Testis (tissue), 3 donors: ENCODE data around the gene CYP2S1. TPM values are rescaled to one million over a fixed set of nuclear protein-coding genes. Genes with fewer than 3 reads are reported as not detected.
"Not testable (repeated sequence)": the region's sequence is repeated elsewhere in the genome, so short reads cannot be mapped to it uniquely, and the experiment has no call there.

Experiments used
- DNase-seq: peaks from one replicate; pipeline ENCODE4 v3.0.0-alpha.2; 2019
- H3K27ac ChIP-seq, 2 donors: fragments of 200-600 bp; sonication (generic); one replicate each; pipeline ENCODE4 v1.5.1; 2019
- H3K27me3 ChIP-seq: fragments of 200-600 bp; sonication (generic); one replicate; pipeline ENCODE4 v1.5.1; 2019
- H3K36me3 ChIP-seq: fragments of 200-600 bp; sonication (generic); one replicate; pipeline ENCODE4 v1.5.1; 2017; ENCODE audit warnings: low read depth; ENCODE audit errors: missing control alignments
- H3K4me1 ChIP-seq: fragments of 200-600 bp; sonication (generic); one replicate; pipeline ENCODE4 v1.5.1; 2019
- H3K4me3 ChIP-seq, 2 donors: fragments of 200-600 bp; sonication (generic); one replicate each; pipeline ENCODE4 v1.5.1; 2017 to 2019
- H3K9me3 ChIP-seq: fragments of 200-600 bp; sonication (generic); one replicate; pipeline ENCODE4 v1.5.1; 2017
- POLR2A ChIP-seq: fragments of 450-650 bp; IDR thresholded peaks from one replicate; pipeline ENCODE4 v1.6.1; 2017; ENCODE audit warnings: antibody characterized with exemption, mild to moderate bottlenecking, moderate library complexity
- WGBS, 2 donors: methylation state at CpG; one replicate each; pipeline ENCODE4 v1.1.5; 2018; 5-methylcytosine and 5-hydroxymethylcytosine counted together
- intact Hi-C: fragments of 100-400 bp; cut with DNase I; formaldehyde crosslinking; loops from one replicate; pipeline ENCODE4 v1.15.1; 2023; ENCODE audit warnings: low total_unique reads
- polyA plus RNA-seq: library from polyadenylated mRNA; stranded (reverse); fragments of 350-450 nt; fragmentation: Illumina TruSeq; extraction: RNeasy Lipid Tissue Mini Kit (QIAGEN cat#74804); gene quantifications from one replicate; pipeline ENCODE4 v1.2.3, GENCODE V29; 2014; ENCODE audit warnings: low read depth, low replicate concordance; ENCODE audit not compliant: insufficient read depth
- total RNA-seq, 2 donors: library from RNA; depleted of rRNA; stranded (reverse); fragments of >200 nt; gene quantifications; one replicate each; pipeline ENCODE4 v1.2.3, GENCODE V29; 2016
- TF ChIP-seq, protein P1 (sequence below), 3 experiments: fragments of 450-650 bp in 2 of 3; fragments of 200-600 bp in 1 of 3; sonication (generic) in 1 of 3; IDR thresholded peaks; one replicate each; pipeline ENCODE4 v1.5.1; 2016 to 2019; ENCODE audit warnings: antibody characterized with exemption in 3 of 3, mild to moderate bottlenecking in 2 of 3, moderate library complexity in 1 of 3

CYP2S1 gene
- total and polyA plus RNA-seq, 3 donors from 2014 or later = 1.4 to 2.0 (median 1.6) TPM

DNA sequence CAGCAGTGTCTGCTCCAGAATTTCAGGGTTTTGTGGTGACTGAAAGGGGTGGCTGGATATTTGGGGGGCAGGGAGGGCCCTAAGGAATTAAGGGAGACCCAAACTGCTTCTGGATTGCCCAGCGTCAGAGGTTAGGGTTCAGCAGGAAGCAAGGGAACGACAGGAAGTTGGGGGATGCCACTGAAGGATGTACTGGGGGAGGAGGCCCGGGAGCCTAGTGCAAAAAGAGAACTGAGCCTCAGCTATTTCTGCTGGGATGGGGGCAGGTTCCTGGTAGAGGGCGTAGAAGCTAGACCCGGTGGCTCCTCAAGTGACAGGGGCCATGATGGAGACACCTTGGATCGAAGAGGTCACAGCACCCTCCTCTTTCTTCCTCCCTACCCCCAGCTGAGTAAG is 1.1 kb downstream of the CYP2S1 start:
- H3K36me3 ChIP-seq = no peaks in the 10 kb centered on the region
- intact Hi-C loops = no loop called here
- WGBS, 2 donors = 56 to 59% methylated on average over 6 of the region's 6 CpGs
- no peaks in the 10 kb centered on the region for H3K9me3 ChIP-seq
- H3K4me3 ChIP-seq = no peak overlapping the region
- TF ChIP-seq, protein P1, sequence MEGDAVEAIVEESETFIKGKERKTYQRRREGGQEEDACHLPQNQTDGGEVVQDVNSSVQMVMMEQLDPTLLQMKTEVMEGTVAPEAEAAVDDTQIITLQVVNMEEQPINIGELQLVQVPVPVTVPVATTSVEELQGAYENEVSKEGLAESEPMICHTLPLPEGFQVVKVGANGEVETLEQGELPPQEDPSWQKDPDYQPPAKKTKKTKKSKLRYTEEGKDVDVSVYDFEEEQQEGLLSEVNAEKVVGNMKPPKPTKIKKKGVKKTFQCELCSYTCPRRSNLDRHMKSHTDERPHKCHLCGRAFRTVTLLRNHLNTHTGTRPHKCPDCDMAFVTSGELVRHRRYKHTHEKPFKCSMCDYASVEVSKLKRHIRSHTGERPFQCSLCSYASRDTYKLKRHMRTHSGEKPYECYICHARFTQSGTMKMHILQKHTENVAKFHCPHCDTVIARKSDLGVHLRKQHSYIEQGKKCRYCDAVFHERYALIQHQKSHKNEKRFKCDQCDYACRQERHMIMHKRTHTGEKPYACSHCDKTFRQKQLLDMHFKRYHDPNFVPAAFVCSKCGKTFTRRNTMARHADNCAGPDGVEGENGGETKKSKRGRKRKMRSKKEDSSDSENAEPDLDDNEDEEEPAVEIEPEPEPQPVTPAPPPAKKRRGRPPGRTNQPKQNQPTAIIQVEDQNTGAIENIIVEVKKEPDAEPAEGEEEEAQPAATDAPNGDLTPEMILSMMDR (IDR thresholded peaks at IDR 0.05) = no peak
- no peak for TF ChIP-seq POLR2A
- H3K27ac ChIP-seq = no peak overlapping the region
- H3K4me1 ChIP-seq = no peaks in the 10 kb centered on the region
- no peaks in the 10 kb centered on the region for H3K27me3 ChIP-seq
- DNase-seq = no peak

DNA sequence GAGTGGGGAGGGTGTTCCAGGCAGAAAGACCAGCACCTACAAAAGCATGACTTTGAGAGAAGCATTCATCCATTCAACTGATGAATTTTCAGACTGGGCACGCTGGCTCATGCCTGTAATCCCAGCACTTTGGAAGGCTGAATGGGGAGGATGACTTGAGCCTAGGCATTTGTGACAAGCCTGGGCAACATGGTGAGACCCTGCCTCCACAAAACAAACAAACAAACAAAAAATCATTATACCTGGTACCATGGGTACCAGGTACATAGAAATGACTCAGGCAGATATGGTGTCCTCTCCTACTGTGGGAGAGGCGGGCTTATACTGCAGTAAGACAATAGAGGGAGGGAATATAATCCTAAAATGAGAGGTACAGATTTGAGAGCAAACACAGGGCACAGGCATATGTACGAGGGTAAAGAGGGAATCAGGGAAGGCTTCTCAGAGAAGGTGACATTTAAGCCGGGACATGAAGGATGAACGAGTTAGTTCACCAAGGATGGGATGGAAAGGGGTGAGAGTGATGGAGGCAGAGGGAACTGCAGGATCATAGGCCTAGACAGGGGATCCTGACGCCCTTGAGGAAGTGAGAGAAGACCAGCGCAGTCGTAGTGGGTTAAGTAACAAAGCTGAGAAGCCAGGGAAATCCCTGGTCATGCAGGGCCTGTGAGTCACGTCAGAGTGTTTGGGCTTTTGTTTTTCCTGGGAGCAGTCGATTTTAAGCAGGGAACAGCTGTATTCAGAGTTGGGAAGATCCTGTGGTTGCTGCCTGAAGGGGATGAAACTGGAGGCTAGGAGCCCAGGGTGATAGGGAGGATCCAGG is 2.9 kb downstream of the CYP2S1 start:
- no peak for TF ChIP-seq POLR2A
- TF ChIP-seq, protein P1 (IDR thresholded peaks at IDR 0.05) = no peak
- WGBS, 2 donors = 79 to 80% methylated on average over 10 of the region's 10 CpGs
- H3K36me3 ChIP-seq = no peaks in the 10 kb centered on the region
- H3K9me3 ChIP-seq = no peaks in the 10 kb centered on the region
- H3K4me3 ChIP-seq = no peak overlapping the region
- intact Hi-C loops = no loop called here
- H3K27ac ChIP-seq = no peak overlapping the region
- DNase-seq = no peak
- no peaks in the 10 kb centered on the region for H3K27me3 ChIP-seq
- H3K4me1 ChIP-seq = no peaks in the 10 kb centered on the region

DNA sequence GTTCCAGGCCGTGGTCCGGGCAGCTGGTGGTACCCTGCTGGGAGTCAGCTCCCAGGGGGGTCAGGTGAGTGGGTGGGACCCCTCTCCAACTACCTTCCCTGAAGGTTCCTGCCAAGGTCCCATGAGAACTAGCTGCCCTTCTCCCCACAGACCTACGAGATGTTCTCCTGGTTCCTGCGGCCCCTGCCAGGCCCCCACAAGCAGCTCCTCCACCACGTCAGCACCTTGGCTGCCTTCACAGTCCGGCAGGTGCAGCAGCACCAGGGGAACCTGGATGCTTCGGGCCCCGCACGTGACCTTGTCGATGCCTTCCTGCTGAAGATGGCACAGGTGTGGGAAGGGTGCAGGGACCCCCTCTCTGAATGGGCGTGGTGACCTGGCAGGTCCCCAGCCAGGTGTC is 5.5 kb downstream of the CYP2S1 start:
- TF ChIP-seq POLR2A = no peak
- TF ChIP-seq, protein P1 (IDR thresholded peaks at IDR 0.05) = no peak
- DNase-seq = no peak
- 72 to 82% methylated on average over 5 to 11 of the region's 11 CpGs for WGBS, 2 donors
- Histone ChIP-seq H3K9me3 (no peaks in the 10 kb centered on the region), H3K4me3 (no peak overlapping the region), H3K27ac (no peak overlapping the region), H3K27me3 (no peaks in the 10 kb centered on the region), H3K36me3 (no peaks in the 10 kb centered on the region), H3K4me1 (no peaks in the 10 kb centered on the region)
- intact Hi-C loops = no loop called here

DNA sequence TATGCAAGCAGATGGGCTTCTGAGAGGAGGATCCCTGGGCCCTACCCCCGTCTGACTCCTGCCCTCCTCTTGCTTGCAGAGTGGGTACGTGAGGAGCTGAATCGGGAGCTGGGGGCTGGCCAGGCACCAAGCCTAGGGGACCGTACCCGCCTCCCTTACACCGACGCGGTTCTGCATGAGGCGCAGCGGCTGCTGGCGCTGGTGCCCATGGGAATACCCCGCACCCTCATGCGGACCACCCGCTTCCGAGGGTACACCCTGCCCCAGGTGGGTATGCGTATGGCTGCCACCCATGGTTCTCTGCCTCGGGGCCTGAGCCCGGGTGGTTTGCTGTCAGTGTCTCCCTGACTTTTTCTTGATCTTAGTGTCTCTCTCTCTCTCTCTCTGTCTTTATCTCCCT is 10.4 kb downstream of the CYP2S1 start:
- no peak overlapping the region for H3K4me3 ChIP-seq
- no peak overlapping the region for H3K27ac ChIP-seq
- no peak for DNase-seq
- TF ChIP-seq POLR2A = no peak
- TF ChIP-seq, protein P1 (IDR thresholded peaks at IDR 0.05) = no peak
- 90 to 92% methylated on average over 14 to 18 of the region's 18 CpGs for WGBS, 2 donors
- no peaks in the 10 kb centered on the region for H3K36me3 ChIP-seq
- H3K9me3 ChIP-seq = no peaks in the 10 kb centered on the region
- no peaks in the 10 kb centered on the region for H3K27me3 ChIP-seq
- no peaks in the 10 kb centered on the region for H3K4me1 ChIP-seq
- intact Hi-C loops = no loop called here

DNA sequence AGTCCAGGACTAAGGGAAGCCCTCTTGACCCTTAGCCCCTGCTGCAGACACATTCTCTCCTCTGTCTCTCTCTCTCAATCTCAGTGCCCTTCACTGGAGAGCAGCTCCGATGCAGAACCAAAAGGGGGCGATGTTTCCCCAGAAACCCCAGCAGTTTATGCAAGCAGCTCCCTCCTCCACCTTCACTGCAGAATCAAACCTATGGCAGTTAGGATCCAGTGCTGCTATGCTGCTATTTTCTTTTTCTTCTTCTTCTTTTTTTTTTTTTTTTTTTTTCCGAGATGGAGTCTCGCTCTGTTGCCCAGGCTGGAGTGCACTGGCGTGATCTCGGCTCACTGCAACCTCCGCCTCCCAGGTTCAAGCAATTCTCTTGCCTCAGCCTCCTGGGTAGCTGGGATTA is 11.3 kb downstream of the CYP2S1 start:
- intact Hi-C loops, H3K4me3 ChIP-seq, H3K27ac ChIP-seq, H3K27me3 ChIP-seq, H3K36me3 ChIP-seq, H3K9me3 ChIP-seq, H3K4me1 ChIP-seq: not testable (repeated sequence)
- TF ChIP-seq, protein P1 (IDR thresholded peaks at IDR 0.05) = peak; percentile 72 to 88 (median 85)
- 44 to 46% methylated on average over 7 of the region's 7 CpGs for WGBS, 2 donors
- peak; percentile 90 for DNase-seq
